ENCODE measurements around the gene TRPV5. TPM values are rescaled to one million over a fixed set of nuclear protein-coding genes. Genes with fewer than 3 reads are reported as not detected.

Gene TRPV5
- total and polyA plus RNA-seq, 4 donors = under 0.01 to 0.23 TPM; not detected in 2

GRCh38 chr7:142942746-142943145 lies 9.2 kb upstream of the TRPV5 start:
- Histone ChIP-seq H3K9me3 (ENCODE audit: control insufficient read depth in 4 of 4, low read length in 3 of 4) (no peaks in the 10 kb centered on the region), H3K4me1 (ENCODE audit: control insufficient read depth in 4 of 4, insufficient read depth in 4 of 4, low read length in 3 of 4) (no peaks in the 10 kb centered on the region), H3K4me3 (ENCODE audit: low read depth in 1 of 3, low read length in 3 of 3) (no peak overlapping the region), H3K27ac (ENCODE audit: low read depth in 1 of 2, low read length in 2 of 2) (no peak overlapping the region), H3K27me3 (ENCODE audit: control insufficient read depth in 4 of 4, insufficient read depth in 4 of 4, low read length in 3 of 4) (no peaks in the 10 kb centered on the region), H3K9ac (ENCODE audit: low read depth in 1 of 2, low read length in 2 of 2) (no peak overlapping the region), H3K36me3 (ENCODE audit: control insufficient read depth in 4 of 4, insufficient read depth in 3 of 4, low read depth in 1 of 4, low read length in 3 of 4) (no peaks in the 10 kb centered on the region)
- WGBS = 93% methylated on average over 6 of the region's 6 CpGs
- no peak for TF ChIP-seq NR2F2 (IDR thresholded peaks at IDR 0.05)
- TF ChIP-seq HNF4G (IDR thresholded peaks at IDR 0.05) = no peak
- no peak for TF ChIP-seq SP1 (IDR thresholded peaks at IDR 0.05)
- no peak for DNase-seq (ENCODE audit: low spot score)

GRCh38 chr7:142941541-142941940 lies 8.0 kb upstream of the TRPV5 start:
- no peaks in the 10 kb centered on the region for H3K36me3 ChIP-seq (ENCODE audit: control insufficient read depth in 4 of 4, insufficient read depth in 3 of 4, low read depth in 1 of 4, low read length in 3 of 4)
- no peak for DNase-seq (ENCODE audit: low spot score)
- no peak overlapping the region for H3K4me3 ChIP-seq (ENCODE audit: low read depth in 1 of 3, low read length in 3 of 3)
- H3K9me3 ChIP-seq (ENCODE audit: control insufficient read depth in 4 of 4, low read length in 3 of 4) = no peaks in the 10 kb centered on the region
- TF ChIP-seq YY1 (IDR thresholded peaks at IDR 0.05) (no peak), HNF4G (IDR thresholded peaks at IDR 0.05) (no peak), NR2F2 (IDR thresholded peaks at IDR 0.05) (no peak), ATF3 (IDR thresholded peaks at IDR 0.05) (no peak), FOXA2 (IDR thresholded peaks at IDR 0.05) (no peak), SP1 (IDR thresholded peaks at IDR 0.05) (no peak), CTCF (IDR thresholded peaks at IDR 0.05; ENCODE audit: low read depth, low read length, missing input control) (no peak), ZBTB33 (IDR thresholded peaks at IDR 0.05) (no peak), RAD21 (IDR thresholded peaks at IDR 0.05) (no peak), RXRA (IDR thresholded peaks at IDR 0.05) (no peak), EGR1 (IDR thresholded peaks at IDR 0.05; ENCODE audit: low read depth in 2 of 2) (no peak), MAX (IDR thresholded peaks at IDR 0.05) (no peak), TAF1 (conservative IDR thresholded peaks at IDR 0.05) (no peak), GABPA (IDR thresholded peaks at IDR 0.05 in 1 of 2, conservative IDR thresholded peaks at IDR 0.05 in 1 of 2) (no peak), REST (IDR thresholded peaks at IDR 0.05) (no peak), JUND (IDR thresholded peaks at IDR 0.05) (no peak), FOXA1 (IDR thresholded peaks at IDR 0.05) (no peak)
- no peak overlapping the region for H3K9ac ChIP-seq (ENCODE audit: low read depth in 1 of 2, low read length in 2 of 2)
- H3K27ac ChIP-seq (ENCODE audit: low read depth in 1 of 2, low read length in 2 of 2) = no peak overlapping the region
- no peaks in the 10 kb centered on the region for H3K4me1 ChIP-seq (ENCODE audit: control insufficient read depth in 4 of 4, insufficient read depth in 4 of 4, low read length in 3 of 4)
- 93% methylated on average over 7 of the region's 7 CpGs for WGBS
- H3K27me3 ChIP-seq (ENCODE audit: control insufficient read depth in 4 of 4, insufficient read depth in 4 of 4, low read length in 3 of 4) = no peaks in the 10 kb centered on the region

Measured in liver (tissue), 9 donors.